HCT116 (cell line): ENCODE results near the gene NPL. TPM values are rescaled to one million over a fixed set of nuclear protein-coding genes. Genes with fewer than 3 reads are reported as not detected.

Experiments used
- ATAC-seq: fragments of 200-7000 bp; cut with Tn5 transposase; 2 replicates; pipeline ENCODE4 v1.9.1; 2020; ENCODE audit warnings: mild to moderate bottlenecking, moderate library complexity
- BruUV-seq: library from RNA; stranded (reverse); fragments of 400-500 nt; replicated peaks from 2 replicates; lab custom pipeline; 2021; lab: Mats Ljungman, UMichigan
- CTCF ChIA-PET: fragments of 300-600 bp; sonication (Branson Sonifier 250); formaldehyde crosslinking; loops from one replicate; lab custom pipeline; 2021; ENCODE audit warnings: antibody characterized with exemption; lab: Charles Lee
- POLR2A ChIA-PET: fragments of 300-600, 350-600 bp; sonication (Branson Sonifier 250); formaldehyde crosslinking; loops from one replicate; lab custom pipeline; 2021; ENCODE audit warnings: antibody characterized with exemption; lab: Charles Lee
- RAD21 ChIA-PET, 2 experiments: fragments of 300-600 bp; sonication (Branson Sonifier 250); formaldehyde crosslinking; loops; one replicate each; lab custom pipeline; 2023; ENCODE audit warnings: low total read pairs in 2 of 2; ENCODE audit not compliant: uncharacterized antibody in 2 of 2, unreplicated experiment in 2 of 2, low non-redundant PET in 1 of 2; lab: Charles Lee
- DNase-seq: peaks from one replicate; pipeline ENCODE4 v3.0.0-alpha.2; 2010; ENCODE audit warnings: low read depth, low spot score
- H2AFZ ChIP-seq: fragments of 200-600 bp; shearing (Covaris generic), sonication (generic); 2 replicates; pipeline ENCODE4 v1.6.1; 2017; ENCODE audit warnings: low read depth, mixed run types, mixed read lengths, antibody characterized with exemption, low read length; ENCODE audit not compliant: poor library complexity, severe bottlenecking
- H3K27ac ChIP-seq: 2 replicates; pipeline ENCODE4 v1.5.1; 2012; ENCODE audit warnings: low read depth, low read length
- H3K27me3 ChIP-seq: fragments of 200-600 bp; sonication (generic); 2 replicates; pipeline ENCODE4 v1.6.1; 2016; ENCODE audit warnings: mixed run types, low read length, mixed read lengths; ENCODE audit not compliant: insufficient read depth
- H3K36me3 ChIP-seq, 2 experiments: fragments of 200-500 bp in 1 of 2; fragments of 200-600 bp in 1 of 2; sonication (Bioruptor generic) in 1 of 2; sonication (generic) in 1 of 2; 2 replicates each; pipeline versions ENCODE4 v1.5.1 to v1.6.1; 2014 to 2016; ENCODE audit warnings: low read length in 2 of 2, inconsistent platforms in 1 of 2, mixed read lengths in 1 of 2, mixed run types in 1 of 2; ENCODE audit not compliant: insufficient read depth in 2 of 2, control insufficient read depth in 1 of 2
- H3K4me1 ChIP-seq, 2 experiments: fragments of 200-600 bp in 1 of 2; sonication (generic) in 1 of 2; 2 replicates each; pipeline versions ENCODE4 v1.5.1 to v1.6.1; 2012 to 2017; ENCODE audit warnings: low read length in 2 of 2, inconsistent platforms in 1 of 2, mild to moderate bottlenecking in 1 of 2, mixed read lengths in 1 of 2, mixed run types in 1 of 2, moderate library complexity in 1 of 2; ENCODE audit not compliant: insufficient read depth in 2 of 2, control insufficient read depth in 1 of 2
- H3K4me2 ChIP-seq: fragments of 200-600 bp; sonication (generic); 2 replicates; pipeline ENCODE4 v1.6.1; 2017; ENCODE audit warnings: mixed run types, low read length, mixed read lengths
- H3K4me3 ChIP-seq, 2 experiments: fragments of 200-600 bp in 1 of 2; sonication (generic) in 1 of 2; replicated peaks in 1 of 2; 2 replicates each; pipeline ENCODE4 v1.5.1; 2011 to 2016; ENCODE audit warnings: low read length in 2 of 2, control low read depth in 1 of 2, low read depth in 1 of 2, mild to moderate bottlenecking in 1 of 2, mixed read lengths in 1 of 2, mixed run types in 1 of 2
- H3K79me2 ChIP-seq: fragments of 200-600 bp; sonication (generic); 2 replicates; pipeline ENCODE4 v1.6.1; 2017; ENCODE audit warnings: mild to moderate bottlenecking, mixed run types, low read length, moderate library complexity, mixed read lengths; ENCODE audit not compliant: insufficient read depth
- H3K9ac ChIP-seq: fragments of 200-600 bp; sonication (generic); 2 replicates; pipeline ENCODE4 v1.6.1; 2016; ENCODE audit warnings: low read length, mixed read lengths
- H3K9me2 ChIP-seq: fragments of 200-600 bp; sonication (generic), shearing (Covaris generic); 2 replicates; pipeline ENCODE4 v1.6.1; 2017; ENCODE audit warnings: mixed run types, mild to moderate bottlenecking, moderate library complexity; ENCODE audit not compliant: insufficient read depth
- H3K9me3 ChIP-seq, 2 experiments: fragments of 200-500 bp in 1 of 2; fragments of 200-600 bp in 1 of 2; sonication (Bioruptor generic) in 1 of 2; sonication (generic) in 1 of 2; 2 replicates each; pipeline ENCODE4 v1.6.1; 2014 to 2017; ENCODE audit warnings: low read length in 2 of 2, mixed read lengths in 2 of 2, inconsistent platforms in 1 of 2, low read depth in 1 of 2, mild to moderate bottlenecking in 1 of 2, mixed run types in 1 of 2, moderate library complexity in 1 of 2; ENCODE audit not compliant: control insufficient read depth in 1 of 2, insufficient read depth in 1 of 2
- H4K20me1 ChIP-seq: fragments of 200-600 bp; sonication (generic), shearing (Covaris generic); 2 replicates; pipeline ENCODE4 v1.6.1; 2017; ENCODE audit warnings: mixed run types, mild to moderate bottlenecking, moderate library complexity; ENCODE audit not compliant: insufficient read depth
- ATF3 ChIP-seq: IDR thresholded peaks from 2 replicates; pipeline ENCODE4 v1.6.1; 2012
- CBX3 ChIP-seq: IDR thresholded peaks from 2 replicates; pipeline ENCODE4 v1.6.1; 2012; ENCODE audit warnings: low read depth
- CEBPB ChIP-seq: IDR thresholded peaks from 2 replicates; pipeline ENCODE4 v1.6.1; 2012; ENCODE audit warnings: low read depth
- EGR1 ChIP-seq: IDR thresholded peaks from 2 replicates; pipeline ENCODE4 v1.6.1; 2012; ENCODE audit warnings: low read depth
- ELF1 ChIP-seq: IDR thresholded peaks from 2 replicates; pipeline ENCODE4 v1.6.1; 2012; ENCODE audit warnings: low read depth, borderline replicate concordance
- EZH2 ChIP-seq: fragments of 200-600 bp; sonication (generic); IDR thresholded peaks from 2 replicates; pipeline ENCODE4 v1.6.1; 2017; ENCODE audit warnings: antibody characterized with exemption, mixed run types
- EZH2phosphoT487 ChIP-seq: fragments of 200-600 bp; IDR thresholded peaks from 2 replicates; pipeline ENCODE4 v1.6.1; 2018; ENCODE audit warnings: antibody characterized with exemption, borderline replicate concordance
- FOSL1 ChIP-seq: IDR thresholded peaks from 2 replicates; pipeline ENCODE4 v1.6.1; 2012; ENCODE audit warnings: low read depth
- JUND ChIP-seq: IDR thresholded peaks from 2 replicates; pipeline ENCODE4 v1.6.1; 2012
- POLR2A ChIP-seq: IDR thresholded peaks from 2 replicates; pipeline ENCODE4 v1.7.0; 2011; ENCODE audit warnings: borderline replicate concordance; ENCODE audit not compliant: insufficient read depth, insufficient read length; ENCODE audit errors: extremely low read depth
- POLR2AphosphoS5 ChIP-seq: IDR thresholded peaks from 2 replicates; pipeline ENCODE4 v1.6.1; 2011; ENCODE audit warnings: mild to moderate bottlenecking, low read depth, low read length, moderate library complexity
- RAD21 ChIP-seq: IDR thresholded peaks from 2 replicates; pipeline ENCODE4 v1.6.1; 2012; ENCODE audit warnings: low read depth, mild to moderate bottlenecking
- REST ChIP-seq: IDR thresholded peaks from 2 replicates; pipeline ENCODE4 v1.6.1; 2012; ENCODE audit warnings: low read depth
- SIN3A ChIP-seq: IDR thresholded peaks from 2 replicates; pipeline ENCODE4 v1.6.1; 2012; ENCODE audit warnings: low read depth
- SP1 ChIP-seq: IDR thresholded peaks from 2 replicates; pipeline ENCODE4 v1.6.1; 2012; ENCODE audit warnings: low read depth
- SRF ChIP-seq: IDR thresholded peaks from 2 replicates; pipeline ENCODE4 v1.6.1; 2012; ENCODE audit warnings: low read depth
- YY1 ChIP-seq: IDR thresholded peaks from 2 replicates; pipeline ENCODE4 v1.6.1; 2011; ENCODE audit warnings: low read length, low read depth, moderate library complexity, mild to moderate bottlenecking; ENCODE audit not compliant: insufficient replicate concordance; ENCODE audit errors: extremely low read depth
- ZBTB33 ChIP-seq: IDR thresholded peaks from 2 replicates; pipeline ENCODE4 v1.6.1; 2011; ENCODE audit warnings: mild to moderate bottlenecking, low read length, moderate library complexity; ENCODE audit not compliant: insufficient replicate concordance; ENCODE audit errors: extremely low read depth
- ZFX ChIP-seq: fragments of 450-650 bp; IDR thresholded peaks from 2 replicates; pipeline ENCODE4 v1.6.1; 2017
- ZNF274 ChIP-seq: fragments of 200-500 bp; sonication (Bioruptor generic); IDR thresholded peaks from 2 replicates; pipeline ENCODE4 v1.6.1; 2014; ENCODE audit warnings: mild to moderate bottlenecking, low read depth, low read length, inconsistent platforms
- intact Hi-C: fragments of 100-400 bp; cut with micrococcal nuclease; formaldehyde crosslinking; loops from 2 replicates; pipeline ENCODE4 v1.10.0; 2022
- total RNA-seq: library from RNA; stranded (reverse); gene quantifications from one replicate; pipeline ENCODE4 v1.2.1, GENCODE V29; 2021; ENCODE audit not compliant: unreplicated experiment

The NPL gene
- total RNA-seq, 1 experiment from 2014 or later: 0.39 TPM

- RAD21 ChIA-PET: no interaction called here
- no peak overlapping the region for H3K4me3 ChIP-seq
- POLR2A ChIA-PET: no interaction called here
- intact Hi-C loops: no loop called here
- ATAC-seq (no peak), DNase-seq (no peak)
- H3K4me2 ChIP-seq: no peak overlapping the region
- CTCF ChIA-PET: no interaction called here
- H3K79me2 ChIP-seq: no peaks in the 10 kb centered on the region
- H3K9ac ChIP-seq: no peak overlapping the region
- H3K27me3 ChIP-seq: no peaks in the 10 kb centered on the region
- TF ChIP-seq FOSL1: no peak
- TF ChIP-seq ZBTB33: no peak
- no peak for TF ChIP-seq YY1
- no peak for TF ChIP-seq EZH2
- TF ChIP-seq JUND: no peak
- TF ChIP-seq ATF3: no peak
- TF ChIP-seq ZNF274: no peak
- no peak for TF ChIP-seq EGR1
- TF ChIP-seq CEBPB: no peak
- no peak for TF ChIP-seq EZH2phosphoT487
- TF ChIP-seq SIN3A: no peak
- no peak for TF ChIP-seq SRF
- no peak for TF ChIP-seq CBX3
- no peak for TF ChIP-seq REST
- TF ChIP-seq POLR2AphosphoS5: no peak
- TF ChIP-seq ELF1: no peak
- no peak for TF ChIP-seq POLR2A
- no peak for TF ChIP-seq SP1
- TF ChIP-seq ZFX: no peak
- TF ChIP-seq RAD21: no peak
- no peaks in the 10 kb centered on the region for H4K20me1 ChIP-seq
- H3K9me2 ChIP-seq: no peaks in the 10 kb centered on the region
- H3K36me3 ChIP-seq: no peaks in the 10 kb centered on the region
- no peak overlapping the region for H3K27ac ChIP-seq
- no peaks in the 10 kb centered on the region for H3K9me3 ChIP-seq
- no TSS peak for BruUV-seq
- H2AFZ ChIP-seq: no peak overlapping the region
- H3K4me1 ChIP-seq: no peaks in the 10 kb centered on the region
Measured at GRCh38 chr1:182762536-182762935, 27.0 kb upstream of the NPL start.
